Kidney capillary endothelial cell (primary cell): ENCODE results near the gene KIFAP3.
"Not testable (repeated sequence)": the region's sequence is repeated elsewhere in the genome, so short reads cannot be mapped to it uniquely, and the experiment has no call there.

ENCODE experiments used
- DNase-seq: peaks from one replicate; pipeline ENCODE4 v3.0.0-alpha.2; 2018; ENCODE audit warnings: low spot score

Gene KIFAP3

DNA sequence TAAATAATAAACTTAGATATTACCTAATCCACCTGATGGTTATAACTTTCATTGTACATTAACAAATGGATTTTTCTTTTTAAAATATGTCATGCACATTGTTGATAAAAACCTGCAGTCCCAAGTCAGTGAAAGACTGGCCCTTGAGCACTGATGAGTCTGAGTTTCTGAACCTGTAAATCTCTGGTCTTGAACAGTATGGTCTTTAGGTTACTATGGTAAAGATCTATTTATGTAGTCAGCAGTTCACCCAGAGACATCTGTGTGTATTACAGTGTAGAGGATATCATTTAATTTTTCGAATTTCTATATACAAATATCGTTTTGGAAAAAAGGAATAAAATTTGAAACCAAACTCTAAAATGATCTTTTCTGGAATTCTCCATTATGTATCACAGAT, 150.4 kb downstream of the KIFAP3 start:
- DNase-seq: no peak

GRCh38 chr1:169921080-169921479, 153.4 kb downstream of the KIFAP3 start:
- DNase-seq: no peak

DNA sequence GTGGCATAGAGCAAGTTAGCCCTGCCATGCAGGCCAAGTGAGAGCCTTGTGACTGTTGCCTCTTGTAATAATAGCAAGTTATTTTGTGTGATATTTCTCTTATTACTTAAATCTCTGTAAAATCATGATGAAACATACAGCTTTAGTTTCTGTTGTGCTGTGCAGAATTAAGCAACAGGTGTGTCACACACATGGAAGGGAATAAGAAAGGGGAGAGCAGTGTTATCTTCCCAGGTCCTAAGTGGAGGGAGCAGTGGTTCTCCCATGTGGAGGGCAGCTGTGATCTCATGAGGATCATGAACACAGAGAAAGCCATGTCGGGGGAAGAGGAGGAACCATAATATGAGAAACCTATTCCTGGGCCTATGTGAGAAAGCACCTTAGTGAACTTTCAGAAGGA, 155.6 kb downstream of the KIFAP3 start:
- DNase-seq: no peak

GRCh38 chr1:169918220-169918619, 156.3 kb downstream of the KIFAP3 start:
- DNase-seq: not testable (repeated sequence)

- DNase-seq: no peak
Measured at GRCh38 chr1:169915150-169915549, 159.3 kb downstream of the KIFAP3 start.

DNA sequence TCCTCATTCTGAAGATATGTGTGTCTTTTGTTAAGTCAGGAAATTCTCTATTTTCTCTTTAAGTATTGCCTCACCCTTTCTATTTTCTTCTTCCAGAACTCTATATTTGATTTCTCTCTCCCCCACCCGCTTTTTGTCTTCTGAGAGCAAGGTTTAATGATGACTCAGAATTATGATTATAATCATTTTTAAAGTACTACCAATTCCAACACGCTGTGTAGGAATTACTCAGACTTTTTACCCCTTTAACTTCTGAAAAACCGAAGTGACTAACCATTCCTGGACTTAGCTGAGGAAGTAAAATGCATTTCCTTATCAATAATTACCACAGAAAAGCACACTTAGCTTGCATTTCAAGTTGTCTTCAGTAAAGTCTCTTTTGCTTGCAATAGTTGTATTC, 160.0 kb downstream of the KIFAP3 start:
- no peak for DNase-seq

DNA sequence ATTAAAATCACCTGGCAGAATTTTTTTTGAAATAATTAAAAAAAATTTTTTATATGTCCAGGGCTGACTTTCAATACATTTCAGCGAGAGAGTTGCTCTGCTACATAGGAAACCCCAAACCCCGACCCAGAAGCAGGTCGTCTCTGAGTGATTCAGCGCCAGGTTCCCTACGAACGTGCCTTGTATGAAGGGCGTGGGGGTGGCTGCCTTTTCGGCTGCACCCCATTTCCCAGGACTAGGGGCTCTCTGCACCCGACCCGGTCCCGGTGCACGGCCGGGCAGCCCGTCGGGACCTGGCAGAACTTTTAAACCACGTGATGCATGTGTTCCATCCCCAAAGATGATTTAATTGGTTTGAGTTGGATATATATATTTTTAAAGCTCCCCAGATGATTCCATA, 165.0 kb downstream of the KIFAP3 start:
- no peak for DNase-seq

DNA sequence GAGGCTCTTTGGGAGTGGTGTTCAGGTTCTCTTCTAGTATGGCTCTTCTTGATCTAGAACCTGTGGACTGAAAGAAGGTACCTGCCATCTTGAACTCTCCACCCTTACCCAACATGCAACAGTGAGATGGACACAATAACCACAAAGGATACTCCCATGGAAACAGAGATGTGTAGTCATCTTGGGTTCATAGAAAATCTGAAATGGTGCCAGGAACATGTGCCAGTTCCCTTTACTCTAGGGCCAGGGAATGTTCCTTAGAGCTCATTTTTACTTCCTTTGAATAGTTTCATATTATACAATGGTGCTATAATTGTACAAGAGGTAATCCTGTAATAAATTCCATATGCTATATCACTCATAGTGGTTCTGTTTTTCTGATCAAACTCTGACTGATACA, 167.6 kb downstream of the KIFAP3 start:
- DNase-seq: no peak

GRCh38 chr1:169904834-169905233, 169.7 kb downstream of the KIFAP3 start:
- DNase-seq: no peak

DNA sequence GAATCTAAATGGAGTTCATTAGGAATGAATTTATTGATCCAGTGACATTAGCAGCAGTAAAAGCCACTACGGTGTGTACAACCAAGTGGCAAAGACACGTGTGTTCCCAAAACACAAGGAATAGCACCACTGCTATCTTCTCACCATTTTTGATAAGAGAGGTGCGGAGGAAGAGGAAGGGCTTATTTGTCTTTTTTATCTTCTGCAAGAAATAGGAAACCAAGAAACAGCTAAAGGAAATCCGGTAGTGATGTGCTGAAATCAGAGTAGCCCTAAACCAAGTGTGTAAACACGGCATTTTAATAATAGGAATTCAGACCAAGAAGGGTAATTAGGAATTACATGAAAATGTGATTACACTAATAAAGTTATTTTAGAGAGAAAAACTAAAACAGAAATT, 171.7 kb downstream of the KIFAP3 start:
- DNase-seq: no peak

- no peak for DNase-seq
Measured at GRCh38 chr1:169901115-169901514, 173.4 kb downstream of the KIFAP3 start.

- DNase-seq: no peak
Measured at GRCh38 chr1:169900571-169900970, 173.9 kb downstream of the KIFAP3 start.

- DNase-seq: no peak
Measured at GRCh38 chr1:169899519-169900217, 174.8 kb downstream of the KIFAP3 start.

DNA sequence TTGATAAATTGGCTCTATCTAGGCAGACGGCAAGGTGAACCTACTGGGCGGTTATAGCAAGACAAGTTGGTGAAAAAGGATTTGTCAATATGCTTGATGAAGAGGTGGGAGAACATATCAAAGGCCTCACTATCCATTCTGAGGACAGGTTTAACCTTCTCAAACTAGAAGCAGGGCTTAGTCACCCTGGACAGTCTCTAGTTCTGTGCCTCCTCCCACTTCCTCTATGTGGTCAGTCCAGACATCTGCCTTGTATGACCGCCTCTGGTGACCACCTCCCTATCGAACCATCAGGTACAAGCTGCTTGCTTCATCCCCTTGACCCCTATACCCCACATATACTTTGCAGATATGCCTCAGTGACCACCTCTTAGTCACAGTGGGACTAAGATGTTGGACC, 178.5 kb downstream of the KIFAP3 start:
- DNase-seq: no peak

GRCh38 chr1:169894424-169895145, 179.9 kb downstream of the KIFAP3 start:
- no peak for DNase-seq

GRCh38 chr1:169893645-169894423, 180.7 kb downstream of the KIFAP3 start, which contains the start of gene SCYL3:
TSS of gene SCYL3 (minus strand) at chr1:169893896. CDS start at chr1:169888840, 5,056 bp downstream.
- DNase-seq: peak; percentile 97

DNA sequence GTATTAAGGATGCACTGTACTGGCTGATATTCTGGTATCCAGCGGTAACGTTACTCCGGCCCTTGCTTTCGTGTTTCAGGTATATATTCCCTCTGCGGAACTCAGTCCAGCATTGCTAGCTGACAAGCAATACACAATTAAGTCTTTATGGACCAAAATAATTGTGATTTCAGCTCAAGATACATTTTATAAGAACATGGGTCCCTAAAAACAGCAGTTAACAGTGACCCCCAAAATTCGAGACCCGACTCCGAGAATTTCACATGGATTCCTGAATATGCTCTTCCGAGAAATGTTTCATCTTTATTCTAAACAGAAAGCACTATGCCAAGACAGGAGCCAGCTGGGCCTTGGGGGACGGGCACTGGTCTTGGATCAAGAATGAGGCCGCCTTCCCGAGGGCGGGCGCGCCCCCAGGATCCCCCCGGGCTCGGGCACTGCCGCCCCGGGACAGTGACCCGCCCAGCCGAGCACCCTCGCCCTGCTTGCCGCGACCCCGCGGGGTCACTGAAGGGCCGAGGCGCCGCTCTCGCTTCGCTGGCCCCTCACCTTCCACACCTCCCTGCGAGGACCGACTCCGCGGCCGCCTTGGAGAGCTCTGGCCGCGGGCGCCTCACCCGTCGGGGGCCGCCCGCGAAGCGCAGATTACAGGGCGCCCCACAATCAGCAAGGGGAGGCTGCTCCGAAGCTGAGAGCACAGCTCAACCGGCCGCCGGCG, 181.4 kb downstream of the KIFAP3 start:
- DNase-seq: peak; percentile 24

- no peak for DNase-seq
Measured at GRCh38 chr1:169892176-169892926, 182.1 kb downstream of the KIFAP3 start.

GRCh38 chr1:169891539-169891885, 183.0 kb downstream of the KIFAP3 start:
- DNase-seq: no peak

- DNase-seq: no peak
Measured at GRCh38 chr1:169890761-169891538, 183.5 kb downstream of the KIFAP3 start.

DNA sequence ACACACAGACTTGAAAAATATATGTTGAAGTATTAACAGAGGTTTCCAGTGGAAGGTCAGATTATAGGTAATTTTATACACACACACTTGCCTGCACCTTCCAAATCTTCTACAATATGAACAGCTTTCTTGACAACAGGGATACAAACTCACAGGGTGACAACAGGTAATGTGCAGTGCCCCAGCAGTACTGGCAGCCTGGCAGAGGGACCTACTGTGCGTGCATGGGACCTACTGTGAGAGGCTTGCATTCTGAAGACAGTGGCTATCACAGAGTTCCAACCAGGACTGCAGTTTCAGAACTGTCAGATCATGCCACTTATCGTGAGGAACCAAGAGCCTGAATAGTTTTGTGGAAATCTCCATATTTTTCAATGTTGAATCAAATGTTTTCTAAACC, 184.6 kb downstream of the KIFAP3 start:
- no peak for DNase-seq
